Measurements from ENCODE around the gene EDNRB. TPM values are rescaled to one million over a fixed set of nuclear protein-coding genes. Genes with fewer than 3 reads are reported as not detected.

The EDNRB gene
- total RNA-seq, 2 donors from 2014 or later: 23.1 to 28.7 TPM

DNA sequence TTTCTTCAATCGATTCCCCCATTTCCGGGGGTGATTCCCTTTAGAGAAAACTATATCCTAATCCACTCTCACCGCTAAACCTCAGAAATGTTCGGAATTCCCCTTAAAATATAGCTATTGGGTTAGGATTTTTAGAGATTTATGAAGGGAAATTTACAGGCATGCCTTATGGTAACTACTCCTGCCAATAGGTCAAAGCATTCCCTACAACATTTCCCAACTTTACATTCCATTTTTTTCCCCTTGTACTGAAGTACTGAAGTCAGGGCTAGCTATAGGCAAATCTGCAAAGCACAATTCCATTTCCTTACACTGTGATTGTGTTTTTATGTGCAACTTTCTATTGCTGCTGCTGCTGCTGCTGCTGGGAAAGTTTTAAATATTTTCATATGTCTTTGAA is 2.1 kb downstream of the EDNRB start:
- H3K4me3 ChIP-seq: no peak overlapping the region
- H3K27me3 ChIP-seq: peaks cover 0 to 15% of the 10 kb centered on the region in 2 donors
- no peaks in the 10 kb centered on the region for H3K9me3 ChIP-seq
- TF ChIP-seq, protein P1, sequence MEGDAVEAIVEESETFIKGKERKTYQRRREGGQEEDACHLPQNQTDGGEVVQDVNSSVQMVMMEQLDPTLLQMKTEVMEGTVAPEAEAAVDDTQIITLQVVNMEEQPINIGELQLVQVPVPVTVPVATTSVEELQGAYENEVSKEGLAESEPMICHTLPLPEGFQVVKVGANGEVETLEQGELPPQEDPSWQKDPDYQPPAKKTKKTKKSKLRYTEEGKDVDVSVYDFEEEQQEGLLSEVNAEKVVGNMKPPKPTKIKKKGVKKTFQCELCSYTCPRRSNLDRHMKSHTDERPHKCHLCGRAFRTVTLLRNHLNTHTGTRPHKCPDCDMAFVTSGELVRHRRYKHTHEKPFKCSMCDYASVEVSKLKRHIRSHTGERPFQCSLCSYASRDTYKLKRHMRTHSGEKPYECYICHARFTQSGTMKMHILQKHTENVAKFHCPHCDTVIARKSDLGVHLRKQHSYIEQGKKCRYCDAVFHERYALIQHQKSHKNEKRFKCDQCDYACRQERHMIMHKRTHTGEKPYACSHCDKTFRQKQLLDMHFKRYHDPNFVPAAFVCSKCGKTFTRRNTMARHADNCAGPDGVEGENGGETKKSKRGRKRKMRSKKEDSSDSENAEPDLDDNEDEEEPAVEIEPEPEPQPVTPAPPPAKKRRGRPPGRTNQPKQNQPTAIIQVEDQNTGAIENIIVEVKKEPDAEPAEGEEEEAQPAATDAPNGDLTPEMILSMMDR (IDR thresholded peaks at IDR 0.05): no peak
- TF ChIP-seq POLR2A (IDR thresholded peaks at IDR 0.05): no peak
- H3K36me3 ChIP-seq (replicated peaks in 1 of 2; ENCODE audit: insufficient read depth in 1 of 2, low read depth in 2 of 2): no peaks in the 10 kb centered on the region
- ATAC-seq: no peak
- 54 to 59% methylated on average over 4 of the region's 4 CpGs for WGBS, 2 donors
- DNase-seq: no peak
- intact Hi-C loops (cut with DNase I): no loop called here
- H3K4me1 ChIP-seq: peaks cover 23% of the 10 kb centered on the region
- no peak overlapping the region for H3K27ac ChIP-seq

DNA sequence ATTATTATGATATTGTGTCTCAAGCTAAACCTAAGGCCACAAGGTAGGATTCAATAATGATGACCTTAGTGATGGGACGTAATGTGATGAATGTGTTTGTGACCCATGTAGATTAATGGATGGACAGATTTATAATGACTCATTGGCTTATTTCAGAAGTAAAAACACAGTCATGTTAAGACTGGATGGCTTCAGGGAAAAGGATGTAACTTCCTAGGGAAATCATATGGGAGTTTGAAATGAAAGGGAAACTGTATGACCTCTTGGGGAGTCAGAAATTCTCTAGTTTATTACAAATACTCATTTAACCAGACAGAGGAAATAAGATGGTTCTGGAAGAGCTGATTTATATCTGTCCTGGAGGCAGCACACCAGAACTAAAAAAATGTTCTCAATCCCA is 2.9 kb downstream of the EDNRB start:
- intact Hi-C loops (cut with DNase I): no loop called here
- Histone ChIP-seq H3K4me3 (no peak overlapping the region), H3K27me3 (peaks cover 0 to 15% of the 10 kb centered on the region in 2 donors)

DNA sequence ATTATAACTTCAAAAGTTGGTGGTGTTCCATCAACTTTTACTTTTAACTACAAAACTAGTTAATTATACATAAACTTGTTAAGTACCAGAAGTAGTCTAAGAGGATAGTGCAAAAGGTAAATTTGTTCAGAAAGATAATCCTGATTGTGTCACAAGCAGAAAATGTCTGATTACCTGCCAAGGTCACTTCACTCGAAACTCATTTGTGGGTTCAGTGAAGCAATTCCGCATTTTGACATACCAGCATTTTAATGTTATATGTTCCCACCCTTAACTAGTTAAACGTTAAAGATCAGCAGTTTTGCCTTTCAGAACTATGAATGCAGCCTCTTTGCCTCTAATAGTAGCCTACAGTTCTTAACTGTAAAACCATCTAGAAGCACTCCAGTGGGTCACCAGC is 5.6 kb downstream of the EDNRB start:
- ATAC-seq (no peak), DNase-seq (no peak)
- H3K36me3 ChIP-seq (replicated peaks in 1 of 2; ENCODE audit: insufficient read depth in 1 of 2, low read depth in 2 of 2): no peaks in the 10 kb centered on the region
- no peaks in the 10 kb centered on the region for H3K9me3 ChIP-seq
- H3K27ac ChIP-seq: no peak overlapping the region
- TF ChIP-seq, protein P1 (IDR thresholded peaks at IDR 0.05): no peak
- no peak for TF ChIP-seq POLR2A (IDR thresholded peaks at IDR 0.05)
- WGBS, 2 donors: 16 to 29% methylated on average over 3 of the region's 3 CpGs
- no peaks in the 10 kb centered on the region for H3K27me3 ChIP-seq
- intact Hi-C loops (cut with DNase I): no loop called here
- H3K4me3 ChIP-seq: no peak overlapping the region
- peaks cover 4% of the 10 kb centered on the region for H3K4me1 ChIP-seq

More for the DNA sequence above, 2.9 kb downstream of the EDNRB start:
- whole genome bisulfite sequencing, 2 donors: 54 to 62% methylated on average over 1 of the region's 1 CpG
- Histone ChIP-seq H3K9me3 (no peaks in the 10 kb centered on the region), H3K36me3 (replicated peaks in 1 of 2; ENCODE audit: insufficient read depth in 1 of 2, low read depth in 2 of 2) (no peaks in the 10 kb centered on the region), H3K4me1 (peaks cover 23% of the 10 kb centered on the region), H3K27ac (no peak overlapping the region)
- DNase-seq (no peak), ATAC-seq (no peak)
- no peak for TF ChIP-seq POLR2A (IDR thresholded peaks at IDR 0.05)
- TF ChIP-seq, protein P1 (IDR thresholded peaks at IDR 0.05): no peak

DNA sequence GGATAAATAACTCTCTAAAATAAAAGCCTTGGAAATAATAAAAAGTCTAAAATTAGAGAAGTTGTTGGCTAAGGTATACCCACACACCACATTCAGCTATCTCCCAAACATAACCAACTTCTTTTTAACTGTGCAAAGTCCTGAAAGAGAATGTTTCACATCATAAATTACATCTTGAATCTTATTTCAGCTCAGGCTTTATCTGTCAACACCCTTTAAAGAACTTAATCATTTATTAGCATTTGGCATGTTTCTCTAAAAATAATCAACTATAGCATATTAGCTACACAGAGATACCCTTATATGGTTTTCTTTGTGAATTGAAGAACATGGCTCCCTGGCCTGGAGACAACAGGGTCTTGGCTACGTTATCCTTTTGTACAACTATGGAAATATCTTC is 6.9 kb downstream of the EDNRB start:
- TF ChIP-seq, protein P1 (IDR thresholded peaks at IDR 0.05): no peak
- no peak for TF ChIP-seq POLR2A (IDR thresholded peaks at IDR 0.05)
- Histone ChIP-seq H3K9me3 (no peaks in the 10 kb centered on the region), H3K27ac (no peak overlapping the region), H3K27me3 (no peaks in the 10 kb centered on the region), H3K4me3 (no peak overlapping the region), H3K4me1 (peaks cover 4% of the 10 kb centered on the region), H3K36me3 (replicated peaks in 1 of 2; ENCODE audit: insufficient read depth in 1 of 2, low read depth in 2 of 2) (no peaks in the 10 kb centered on the region)
- intact Hi-C loops (cut with DNase I): no loop called here
- DNase-seq: no peak
- ATAC-seq: no peak
- 55 to 64% methylated on average over 1 of the region's 1 CpG for WGBS, 2 donors

DNA sequence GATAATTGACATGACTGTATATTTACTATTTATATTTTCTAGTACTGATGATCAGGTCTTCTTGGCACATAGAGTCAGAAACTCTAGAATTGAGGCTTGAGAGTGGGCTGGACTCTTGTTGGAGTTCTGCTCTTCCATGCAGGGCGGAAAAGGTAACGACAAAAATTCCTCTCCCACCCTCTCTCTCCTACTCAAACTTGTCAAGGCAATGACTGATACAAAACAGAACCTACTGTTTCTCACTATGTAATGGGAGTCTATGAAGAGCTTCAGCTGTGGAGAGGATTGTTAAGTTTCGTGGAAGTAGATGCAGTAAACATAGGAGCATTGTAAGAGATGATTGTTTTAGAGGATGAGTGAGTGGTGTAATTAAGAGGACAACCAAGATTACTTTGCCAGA is 8.8 kb downstream of the EDNRB start:
- Histone ChIP-seq H3K9me3 (no peaks in the 10 kb centered on the region), H3K4me3 (no peak overlapping the region)
- TF ChIP-seq, protein P1 (IDR thresholded peaks at IDR 0.05): no peak
- TF ChIP-seq POLR2A (IDR thresholded peaks at IDR 0.05): no peak

More for the DNA sequence above, 8.8 kb downstream of the EDNRB start:
- WGBS, 2 donors: 71 to 72% methylated on average over 3 of the region's 3 CpGs
- intact Hi-C loops (cut with DNase I): no loop called here
- Histone ChIP-seq H3K4me1 (peaks cover 4% of the 10 kb centered on the region), H3K27ac (no peak overlapping the region), H3K36me3 (replicated peaks in 1 of 2; ENCODE audit: insufficient read depth in 1 of 2, low read depth in 2 of 2) (no peaks in the 10 kb centered on the region), H3K27me3 (no peaks in the 10 kb centered on the region)
- DNase-seq (no peak), ATAC-seq (no peak)
